ENCODE measurements around the gene UQCRC1. TPM values are rescaled to one million over a fixed set of nuclear protein-coding genes. Genes with fewer than 3 reads are reported as not detected.

The UQCRC1 gene
- polyA plus RNA-seq, 3 donors, result 326 to 409 (median 350) TPM

DNA sequence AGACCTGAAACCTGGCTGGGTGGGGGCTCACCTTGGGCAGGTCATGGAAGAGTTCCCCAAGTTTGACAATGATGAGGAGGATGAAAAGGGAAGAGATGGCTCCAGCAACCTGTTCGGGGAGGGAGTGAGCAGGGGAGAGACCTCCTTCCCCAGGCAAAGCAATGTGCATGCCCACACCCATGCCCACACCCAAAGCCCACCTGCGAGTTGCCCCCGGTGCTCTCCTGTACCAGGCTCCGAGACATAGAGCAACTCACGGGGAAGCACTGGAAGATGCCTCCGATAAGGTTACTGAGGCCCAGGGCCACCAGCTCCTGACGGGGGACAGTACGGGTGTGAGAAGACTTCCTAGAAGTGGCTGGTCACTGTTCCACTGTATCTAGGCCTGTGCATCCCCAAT, 21.0 kb upstream of the UQCRC1 start:
- Histone ChIP-seq H3K27ac (ENCODE audit: low read depth in 1 of 2, low read length in 2 of 2) (no peak overlapping the region), H3K4me2 (replicated peaks; ENCODE audit: extremely low read depth, low read length, poor library complexity, severe bottlenecking) (no peak overlapping the region), H3K27me3 (ENCODE audit: control insufficient read depth in 2 of 2, insufficient read depth in 2 of 2, low read length in 2 of 2) (no peaks in the 10 kb centered on the region), H3K4me1 (ENCODE audit: control insufficient read depth in 1 of 2, insufficient read depth in 2 of 2, low read length in 2 of 2) (peaks cover 11 to 22% of the 10 kb centered on the region in 2 donors), H3K9me3 (replicated peaks in 1 of 2; ENCODE audit: control insufficient read depth in 1 of 2, insufficient read depth in 1 of 2, low read length in 2 of 2) (no peaks in the 10 kb centered on the region), H2AFZ (ENCODE audit: insufficient read depth, low read depth, low read length, poor library complexity, severe bottlenecking) (no peak overlapping the region), H3K4me3 (replicated peaks in 1 of 3; ENCODE audit: low read depth in 2 of 3, low read length in 3 of 3) (no peak overlapping the region), H3K79me2 (ENCODE audit: insufficient read depth, low read length) (peaks cover 19% of the 10 kb centered on the region), H3K9ac (ENCODE audit: insufficient read depth, low read length, poor library complexity, severe bottlenecking) (no peak overlapping the region), H3K36me3 (replicated peaks in 1 of 2; ENCODE audit: control insufficient read depth in 1 of 2, insufficient read depth in 2 of 2, low read length in 2 of 2) (peaks cover 77 to 83% of the 10 kb centered on the region in 2 donors), H4K20me1 (ENCODE audit: insufficient read depth, low read length) (peaks cover 16% of the 10 kb centered on the region)
- H3K27ac Mint-ChIP-seq, result peak overlapping the region in 1 of 7 donors; percentile 51
- 97% methylated on average over 5 of the region's 8 CpGs for WGBS (ENCODE audit: insufficient coverage)
- peaks cover 0 to 4% (median 3%) of the 10 kb centered on the region in 3 donors for H3K27me3 Mint-ChIP-seq (ENCODE audit: low read depth in 3 of 3)
- intact Hi-C loops (cut with micrococcal nuclease), result loop anchor here (10.0 kb wide), 1 partner anchor 166 kb away; a partner anchor contains a TSS
- H3K9me3 Mint-ChIP-seq, result peaks cover 0 to 3% (median 0%) of the 10 kb centered on the region in 7 donors
- H3K4me3 Mint-ChIP-seq, result no peak overlapping the region
- TF ChIP-seq, protein P1, sequence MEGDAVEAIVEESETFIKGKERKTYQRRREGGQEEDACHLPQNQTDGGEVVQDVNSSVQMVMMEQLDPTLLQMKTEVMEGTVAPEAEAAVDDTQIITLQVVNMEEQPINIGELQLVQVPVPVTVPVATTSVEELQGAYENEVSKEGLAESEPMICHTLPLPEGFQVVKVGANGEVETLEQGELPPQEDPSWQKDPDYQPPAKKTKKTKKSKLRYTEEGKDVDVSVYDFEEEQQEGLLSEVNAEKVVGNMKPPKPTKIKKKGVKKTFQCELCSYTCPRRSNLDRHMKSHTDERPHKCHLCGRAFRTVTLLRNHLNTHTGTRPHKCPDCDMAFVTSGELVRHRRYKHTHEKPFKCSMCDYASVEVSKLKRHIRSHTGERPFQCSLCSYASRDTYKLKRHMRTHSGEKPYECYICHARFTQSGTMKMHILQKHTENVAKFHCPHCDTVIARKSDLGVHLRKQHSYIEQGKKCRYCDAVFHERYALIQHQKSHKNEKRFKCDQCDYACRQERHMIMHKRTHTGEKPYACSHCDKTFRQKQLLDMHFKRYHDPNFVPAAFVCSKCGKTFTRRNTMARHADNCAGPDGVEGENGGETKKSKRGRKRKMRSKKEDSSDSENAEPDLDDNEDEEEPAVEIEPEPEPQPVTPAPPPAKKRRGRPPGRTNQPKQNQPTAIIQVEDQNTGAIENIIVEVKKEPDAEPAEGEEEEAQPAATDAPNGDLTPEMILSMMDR (IDR thresholded peaks at IDR 0.05), result no peak
- H3K36me3 Mint-ChIP-seq, result peaks cover 67 to 81% of the 10 kb centered on the region in 2 donors
- DNase-seq, result no peak
- H3K4me1 Mint-ChIP-seq, result peaks cover 14% of the 10 kb centered on the region

DNA sequence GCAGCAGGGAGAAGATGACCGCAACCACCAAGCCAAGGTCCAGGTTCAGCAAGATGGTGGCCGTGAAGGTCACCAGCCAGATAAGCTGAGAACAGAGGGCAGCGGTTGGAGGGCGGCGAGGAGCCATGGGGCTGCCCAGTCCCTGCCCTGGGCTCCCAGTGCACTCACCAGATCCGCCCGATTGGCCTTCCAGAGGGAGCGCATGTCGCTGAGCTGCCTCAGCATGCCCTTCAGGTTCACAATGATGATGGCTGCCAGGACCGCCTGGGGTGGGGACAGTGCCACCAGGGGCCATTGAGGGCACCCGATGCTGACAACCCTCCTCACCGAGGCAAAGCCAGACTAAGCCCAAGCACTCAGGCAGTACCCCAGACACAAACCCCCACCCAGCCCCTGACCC, 20.4 kb upstream of the UQCRC1 start:
- Histone ChIP-seq H3K9ac (ENCODE audit: insufficient read depth, low read length, poor library complexity, severe bottlenecking) (no peak overlapping the region), H3K4me1 (ENCODE audit: control insufficient read depth in 1 of 2, insufficient read depth in 2 of 2, low read length in 2 of 2) (peaks cover 11 to 18% of the 10 kb centered on the region in 2 donors), H4K20me1 (ENCODE audit: insufficient read depth, low read length) (peaks cover 16% of the 10 kb centered on the region), H3K9me3 (replicated peaks in 1 of 2; ENCODE audit: control insufficient read depth in 1 of 2, insufficient read depth in 1 of 2, low read length in 2 of 2) (no peaks in the 10 kb centered on the region), H3K79me2 (ENCODE audit: insufficient read depth, low read length) (peaks cover 16% of the 10 kb centered on the region), H3K36me3 (replicated peaks in 1 of 2; ENCODE audit: control insufficient read depth in 1 of 2, insufficient read depth in 2 of 2, low read length in 2 of 2) (peaks cover 82 to 88% of the 10 kb centered on the region in 2 donors), H3K4me3 (replicated peaks in 1 of 3; ENCODE audit: low read depth in 2 of 3, low read length in 3 of 3) (no peak overlapping the region), H3K27ac (ENCODE audit: low read depth in 1 of 2, low read length in 2 of 2) (no peak overlapping the region), H3K27me3 (ENCODE audit: control insufficient read depth in 2 of 2, insufficient read depth in 2 of 2, low read length in 2 of 2) (no peaks in the 10 kb centered on the region), H3K4me2 (replicated peaks; ENCODE audit: extremely low read depth, low read length, poor library complexity, severe bottlenecking) (no peak overlapping the region), H2AFZ (ENCODE audit: insufficient read depth, low read depth, low read length, poor library complexity, severe bottlenecking) (no peak overlapping the region)
- Mint-ChIP-seq H3K27ac (no peak overlapping the region), H3K4me3 (no peak overlapping the region), H3K36me3 (peaks cover 72 to 86% of the 10 kb centered on the region in 2 donors), H3K4me1 (peaks cover 14% of the 10 kb centered on the region), H3K27me3 (ENCODE audit: low read depth in 3 of 3) (peaks cover 0 to 4% (median 3%) of the 10 kb centered on the region in 3 donors), H3K9me3 (peaks cover 0 to 3% (median 0%) of the 10 kb centered on the region in 7 donors)
- 100% methylated on average over 11 of the region's 12 CpGs for WGBS (ENCODE audit: insufficient coverage)
- intact Hi-C loops (cut with micrococcal nuclease), result loop anchor here (10.0 kb wide), 1 partner anchor 165 kb away; a partner anchor contains a TSS
- TF ChIP-seq, protein P1 (IDR thresholded peaks at IDR 0.05), result no peak
- no peak for DNase-seq
